HL-60/S4 treated with phorbol 12-myristate 13-acetate at 8.2 ng/mL for 4 days and 3 days (cell line): ENCODE measurements around the gene HSD17B2.
"Not testable (repeated sequence)": the region's sequence is repeated elsewhere in the genome, so short reads cannot be mapped to it uniquely, and the experiment has no call there.

Source experiments
- in situ Hi-C: fragments of 300-500 bp; cut with MboI; formaldehyde crosslinking; loops from 2 replicates; pipeline ENCODE4 v1.15.0; 2022; ENCODE audit warnings: low sequenced_read_pairs

HSD17B2 gene

DNA sequence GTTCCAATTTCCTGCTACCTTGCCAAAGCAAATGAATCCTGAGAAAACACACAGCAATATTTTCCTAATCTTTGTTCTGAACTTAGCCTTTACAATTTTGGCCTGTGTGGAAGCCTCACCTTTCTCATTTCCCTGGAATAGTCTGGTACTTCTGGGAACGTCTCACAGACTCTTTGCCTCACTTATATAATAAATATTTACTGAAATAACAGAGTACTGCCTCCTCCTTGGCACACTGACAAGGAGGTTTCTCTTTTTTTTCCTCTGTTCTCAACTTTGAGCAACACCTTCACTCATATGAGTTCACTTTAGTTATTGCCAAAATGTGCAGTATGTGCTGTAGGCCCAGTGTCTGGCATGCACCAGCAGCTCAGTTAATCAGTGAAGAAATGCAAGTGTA lies 37.3 kb downstream of the HSD17B2 start:
- in situ Hi-C loops = no loop called here

DNA sequence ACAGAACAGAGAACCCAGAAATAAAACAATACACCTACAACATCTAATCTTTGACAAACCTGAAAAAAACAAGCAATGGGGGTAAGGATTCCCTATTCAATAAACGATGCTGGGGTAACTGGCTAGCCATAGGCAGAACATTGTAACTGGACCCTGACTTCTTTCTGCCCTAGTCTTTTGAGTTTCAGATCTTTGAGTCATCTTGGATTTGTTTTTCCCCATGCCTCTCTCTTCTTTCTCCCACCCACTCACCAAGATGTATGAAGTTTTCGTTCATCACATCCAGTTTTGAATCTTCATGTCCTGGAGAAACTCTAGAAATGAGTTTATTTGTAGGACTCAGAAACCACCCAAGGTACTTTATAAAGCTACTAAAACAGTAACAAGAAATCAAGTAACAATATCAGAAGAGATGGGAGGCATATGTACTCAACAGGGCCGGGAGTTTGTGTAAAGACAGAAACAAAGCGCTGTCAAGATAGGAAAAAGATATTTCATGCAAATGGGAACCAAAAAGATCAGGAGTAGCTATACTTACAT lies 39.0 kb downstream of the HSD17B2 start:
- in situ Hi-C loops = no loop called here

DNA sequence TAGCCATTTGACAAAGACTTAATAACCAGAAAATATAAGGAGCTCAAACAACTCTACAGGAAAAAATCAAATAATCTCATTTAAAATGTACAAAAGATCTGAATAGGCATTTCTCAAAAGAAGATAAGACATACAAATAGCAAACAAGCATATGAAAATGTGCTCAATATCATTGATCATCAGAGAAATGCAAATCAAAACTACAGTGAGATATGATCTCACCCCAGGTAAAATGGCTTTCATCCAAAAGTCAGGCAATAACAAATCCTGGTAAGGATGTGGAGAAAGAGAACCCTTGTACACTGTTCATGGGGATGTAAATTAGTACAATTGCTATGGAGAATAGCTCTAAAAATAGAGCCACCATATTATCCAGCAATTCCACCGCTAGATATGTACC lies 43.1 kb downstream of the HSD17B2 start:
- in situ Hi-C loops = no loop called here

DNA sequence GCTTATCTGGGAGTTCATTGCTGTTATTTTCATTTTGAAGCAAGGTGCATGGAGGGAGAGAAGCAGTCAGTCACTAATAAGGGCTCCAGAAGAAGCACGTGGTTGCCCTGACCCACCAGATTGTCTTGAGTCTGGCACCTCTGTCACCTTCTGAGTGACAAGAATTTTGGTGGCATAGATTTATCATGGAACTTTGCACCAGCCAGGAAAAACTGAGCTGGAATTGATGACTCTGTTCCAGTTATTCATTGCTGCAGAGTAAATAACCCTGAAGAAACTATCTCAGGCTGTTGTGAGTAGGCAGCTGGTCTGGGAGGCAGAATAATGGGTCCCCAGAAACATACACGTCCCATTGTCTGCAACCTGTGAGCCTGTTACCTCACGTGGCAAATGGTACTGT lies 44.8 kb downstream of the HSD17B2 start:
- in situ Hi-C loops = no loop called here

DNA sequence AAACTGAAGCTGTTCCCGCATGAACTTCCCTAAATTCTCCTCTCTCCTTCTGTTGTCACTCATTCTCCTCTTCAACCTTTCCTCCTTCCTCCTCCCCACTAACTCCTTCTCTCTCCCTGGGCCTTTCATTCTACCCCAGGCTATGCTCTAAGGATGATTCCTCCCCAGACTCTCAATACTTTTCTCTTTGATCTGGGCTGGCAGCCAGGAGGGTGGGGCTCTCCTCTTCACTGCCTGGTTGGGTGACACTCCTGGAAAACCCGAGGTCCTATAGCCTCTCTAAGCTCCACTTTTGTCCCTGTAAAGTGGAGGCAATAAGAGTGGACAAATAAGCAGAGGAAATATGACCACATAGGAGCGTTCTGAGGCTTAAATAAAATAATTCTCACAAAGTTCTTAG lies 46.2 kb downstream of the HSD17B2 start:
- in situ Hi-C loops = no loop called here

DNA sequence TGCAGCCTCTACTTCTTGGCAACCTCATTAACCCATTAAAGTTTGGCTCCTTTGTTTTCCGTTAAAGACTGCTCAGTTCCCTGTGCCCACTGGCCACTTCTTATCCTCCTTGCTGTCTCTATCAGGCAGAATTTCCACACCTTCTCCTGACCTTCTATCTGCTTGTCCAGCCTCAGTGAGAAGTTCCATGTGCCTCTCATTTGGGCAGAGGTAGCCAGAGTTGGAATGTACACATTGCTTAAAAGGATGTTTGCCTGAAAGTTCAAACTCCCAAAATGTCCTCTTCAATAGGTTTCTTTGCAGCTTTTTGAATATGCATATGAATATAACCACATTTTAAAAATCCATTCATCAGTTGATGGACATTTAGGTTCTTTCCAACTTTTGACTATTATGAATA lies 47.0 kb downstream of the HSD17B2 start:
- in situ Hi-C loops = no loop called here

DNA sequence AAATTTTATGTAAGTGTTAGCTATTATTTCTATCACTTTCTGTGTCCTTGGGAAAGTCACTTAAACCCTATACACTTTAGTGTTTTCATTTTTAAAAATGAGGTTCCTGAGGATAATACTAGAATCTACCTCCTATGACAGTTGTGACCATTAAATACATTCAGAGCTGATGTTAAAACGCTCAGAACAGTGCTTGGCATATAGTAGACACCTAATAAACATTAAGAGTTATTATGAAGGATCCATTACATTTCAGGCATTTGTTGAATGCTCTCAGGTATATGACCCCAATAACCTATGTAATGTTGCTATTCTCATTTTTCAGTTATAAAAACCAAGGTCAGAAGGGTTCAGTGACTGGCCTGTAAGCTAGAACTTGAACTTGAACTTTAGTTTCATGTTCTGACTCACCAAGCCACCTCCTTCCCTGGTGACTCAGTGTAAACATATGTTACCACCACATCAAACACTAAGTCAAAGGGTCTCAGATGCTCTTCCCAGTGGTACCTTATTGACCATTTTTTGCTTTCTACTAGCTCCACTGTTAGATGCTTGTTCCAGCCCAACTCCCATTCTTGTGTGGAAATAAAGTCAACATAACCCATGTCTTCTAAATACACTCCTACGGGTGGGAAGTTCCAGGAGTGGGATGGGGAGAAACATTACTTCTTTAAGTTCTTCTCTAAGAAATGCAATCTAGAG lies 47.6 kb downstream of the HSD17B2 start:
- in situ Hi-C loops = no loop called here

DNA sequence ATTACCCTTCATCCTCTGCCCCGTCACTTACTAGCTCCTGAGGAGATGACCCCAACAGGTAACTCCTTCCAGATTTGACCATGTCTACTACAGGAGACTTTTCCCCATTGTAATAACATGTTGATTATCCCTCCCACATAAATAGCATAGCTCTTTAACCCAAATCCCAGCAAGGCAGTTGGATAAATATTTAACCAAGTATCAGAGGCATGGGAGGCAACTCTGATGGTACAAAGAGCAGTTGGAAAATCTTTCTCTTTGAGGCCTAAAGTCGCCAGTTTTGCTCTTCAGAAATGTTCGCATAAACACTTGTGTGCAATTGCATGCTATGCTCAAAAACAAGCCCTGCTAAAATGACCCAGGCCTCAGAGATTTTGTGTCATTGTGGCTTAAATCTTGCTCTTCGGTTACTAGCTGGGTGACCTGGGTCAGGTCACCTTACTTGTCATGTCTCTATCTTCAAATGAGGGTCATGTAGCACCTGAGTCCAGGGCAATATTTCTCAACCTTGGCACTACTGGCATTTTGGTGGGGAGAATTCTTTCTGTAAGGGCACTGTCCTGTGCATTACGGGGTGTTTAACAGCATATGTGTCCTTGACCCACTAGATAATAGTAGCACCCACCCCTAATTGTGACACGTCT lies 48.8 kb downstream of the HSD17B2 start:
- in situ Hi-C loops = no loop called here

DNA sequence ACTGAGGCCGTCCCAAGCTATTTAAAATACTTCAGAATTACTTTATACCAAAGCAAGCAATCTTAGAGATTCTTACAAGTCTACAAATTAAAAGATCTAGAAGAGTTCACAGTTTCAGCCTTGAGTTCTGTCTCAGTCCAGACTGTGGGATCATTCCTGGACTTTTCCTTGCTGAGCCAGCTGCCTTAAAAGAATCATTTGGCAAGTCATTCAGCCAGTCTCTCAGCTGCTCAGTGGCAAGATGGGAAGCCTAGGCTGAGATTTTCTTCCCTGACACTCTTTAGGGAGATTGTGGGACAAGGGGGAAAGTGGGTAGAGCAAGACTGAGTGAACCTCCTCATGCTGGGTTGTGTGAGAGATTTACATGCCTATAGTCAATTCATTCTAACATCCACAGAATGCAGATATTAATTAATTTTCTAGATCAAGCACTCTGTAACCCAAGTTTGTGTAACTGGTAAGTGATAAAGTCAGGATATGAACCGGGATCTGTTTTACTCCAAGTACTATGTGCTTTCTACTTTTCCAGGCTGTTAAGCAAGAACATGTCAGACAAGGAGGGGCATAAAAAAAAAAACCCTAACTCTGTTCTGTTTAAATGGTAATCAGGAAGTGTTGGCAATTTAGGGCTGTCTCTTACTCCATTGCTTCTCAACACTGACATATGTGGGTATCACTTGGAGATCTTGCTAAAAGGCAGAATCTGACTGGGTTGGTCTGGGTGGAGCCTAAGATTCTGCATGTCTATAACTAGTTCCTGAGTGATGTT lies 50.1 kb downstream of the HSD17B2 start:
- in situ Hi-C loops = no loop called here

DNA sequence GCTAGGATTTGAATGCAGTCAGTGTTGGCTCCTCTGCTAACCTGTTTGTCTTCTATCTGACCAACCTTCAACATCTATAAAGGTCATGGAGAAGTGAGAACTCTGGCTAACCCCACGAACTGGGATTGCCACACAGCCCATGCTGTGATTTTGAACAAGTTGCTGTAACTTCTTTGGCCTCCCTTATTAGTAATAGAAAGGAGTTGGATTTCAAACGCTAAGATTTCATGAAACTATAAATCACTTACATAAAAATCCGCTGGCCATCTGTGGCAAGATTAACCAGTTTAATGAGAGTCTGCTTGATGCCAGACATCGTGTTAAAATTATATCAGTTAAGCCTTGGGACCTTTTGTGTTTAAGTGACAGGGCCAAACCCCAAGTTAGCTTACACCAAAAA lies 53.4 kb downstream of the HSD17B2 start:
- in situ Hi-C loops = no loop called here

DNA sequence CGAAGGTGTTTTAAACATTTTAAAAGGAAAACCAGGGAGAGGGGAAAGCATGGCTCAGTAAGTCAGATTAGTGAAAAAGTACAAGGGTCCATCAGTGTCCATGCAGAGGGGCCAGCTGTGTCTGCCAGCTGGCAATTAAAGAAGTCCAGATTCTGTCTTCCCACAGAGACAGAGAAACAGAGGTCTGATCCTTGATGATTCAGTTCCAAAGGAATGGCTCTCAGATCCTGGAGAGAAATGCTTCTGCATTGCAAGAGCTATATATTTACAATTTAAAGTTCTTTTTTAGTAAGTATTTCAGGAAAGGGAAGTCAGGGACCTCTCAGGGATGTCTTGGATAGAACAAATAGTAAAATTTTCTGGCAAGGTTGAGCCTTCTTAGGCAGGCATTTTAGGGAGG lies 56.2 kb downstream of the HSD17B2 start:
- in situ Hi-C loops = no loop called here

DNA sequence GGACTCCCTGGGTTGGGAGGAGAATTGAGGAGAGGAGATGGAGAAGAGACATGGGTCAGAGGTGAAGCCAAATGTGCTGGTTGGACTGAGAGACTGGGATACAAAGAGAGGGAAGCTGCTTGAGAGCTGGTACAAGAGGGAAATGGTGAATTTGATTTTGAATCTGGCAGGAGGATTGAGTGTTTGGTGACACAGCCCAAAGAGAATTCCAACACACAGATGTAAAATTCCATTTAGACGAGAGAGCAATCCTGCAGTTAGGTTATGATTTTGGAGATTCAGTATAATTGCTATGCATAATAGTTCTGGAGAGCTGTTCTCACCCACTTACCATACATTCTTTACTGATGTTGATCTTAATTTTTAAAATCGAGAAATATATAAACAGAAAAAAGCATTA lies 57.7 kb downstream of the HSD17B2 start:
- in situ Hi-C loops = no loop called here

DNA sequence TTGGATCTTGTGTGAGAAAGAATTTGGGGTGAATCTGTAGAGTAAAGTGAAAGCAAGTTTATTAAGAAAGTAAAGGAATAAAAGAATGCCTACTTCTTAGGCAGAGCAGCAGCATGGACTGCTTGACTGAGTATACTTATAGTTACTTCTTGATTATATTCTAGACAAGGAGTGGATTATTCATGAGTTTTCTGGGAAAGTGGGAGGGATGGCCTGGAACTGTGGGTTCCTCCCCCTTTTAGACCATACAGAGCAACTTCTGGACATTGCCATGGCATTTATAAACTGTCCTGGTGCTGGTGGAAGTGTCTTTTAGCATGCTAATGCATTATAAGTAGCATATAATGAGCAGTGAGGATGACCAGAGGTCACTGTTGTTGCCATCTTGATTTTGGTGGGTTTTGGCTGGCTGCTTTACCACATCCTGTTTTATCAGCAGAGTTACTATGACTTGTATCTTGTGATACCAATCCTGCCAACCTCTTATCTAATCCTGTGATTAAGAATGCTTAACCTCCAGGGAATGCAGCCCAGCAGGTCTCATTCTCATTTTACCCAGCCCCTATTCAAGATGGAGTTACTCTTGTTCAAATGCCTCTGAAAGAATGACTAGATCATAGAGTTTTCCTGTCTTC lies 58.7 kb downstream of the HSD17B2 start:
- in situ Hi-C loops = no loop called here

DNA sequence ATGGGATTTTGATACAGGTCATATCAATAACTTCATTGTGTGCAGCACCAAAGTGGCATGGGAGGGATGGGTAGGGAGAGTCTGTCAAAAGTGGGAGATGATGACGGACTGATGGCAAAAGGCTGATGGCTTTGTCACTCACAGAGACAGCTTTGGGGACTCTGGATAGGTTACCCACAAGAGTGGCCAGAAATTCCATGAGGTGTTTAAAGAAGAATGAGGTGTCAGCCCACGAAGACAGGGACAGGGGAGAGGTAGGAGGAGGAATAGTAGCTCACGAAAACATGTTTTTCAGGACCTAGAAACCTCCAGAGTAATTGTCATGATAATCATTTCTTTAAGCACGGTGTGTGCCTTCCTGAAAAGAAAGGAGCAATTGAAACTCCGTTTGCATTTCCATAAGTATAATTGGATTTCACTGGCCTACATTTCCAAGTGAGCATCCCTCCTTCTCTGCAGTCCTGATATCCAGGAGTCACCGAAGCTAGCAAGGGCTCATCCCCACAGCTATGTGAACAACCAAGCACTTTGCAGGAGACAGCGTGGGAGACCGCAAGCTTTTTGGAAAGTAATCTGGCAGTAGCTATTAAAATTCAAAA lies 60.0 kb downstream of the HSD17B2 start:
- in situ Hi-C loops = no loop called here

DNA sequence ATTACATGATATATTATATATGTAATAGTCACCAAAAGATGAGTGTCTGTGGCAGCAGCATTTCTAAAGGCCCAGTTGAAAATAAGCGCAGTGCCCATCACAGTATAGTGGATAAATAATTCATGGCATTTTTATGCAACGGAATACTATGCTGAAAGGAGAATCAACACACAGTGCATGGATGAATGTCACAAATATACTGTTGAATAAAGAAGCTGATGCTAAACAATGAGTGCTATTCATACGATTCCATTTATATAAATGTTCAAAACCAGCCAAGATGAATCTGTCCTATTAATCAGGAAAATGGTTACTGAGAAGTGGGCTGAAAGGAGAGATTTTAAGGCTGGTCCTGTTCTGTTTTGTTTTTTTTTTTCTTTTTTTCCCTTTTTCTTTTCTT lies 61.6 kb downstream of the HSD17B2 start:
- in situ Hi-C loops = no loop called here

DNA sequence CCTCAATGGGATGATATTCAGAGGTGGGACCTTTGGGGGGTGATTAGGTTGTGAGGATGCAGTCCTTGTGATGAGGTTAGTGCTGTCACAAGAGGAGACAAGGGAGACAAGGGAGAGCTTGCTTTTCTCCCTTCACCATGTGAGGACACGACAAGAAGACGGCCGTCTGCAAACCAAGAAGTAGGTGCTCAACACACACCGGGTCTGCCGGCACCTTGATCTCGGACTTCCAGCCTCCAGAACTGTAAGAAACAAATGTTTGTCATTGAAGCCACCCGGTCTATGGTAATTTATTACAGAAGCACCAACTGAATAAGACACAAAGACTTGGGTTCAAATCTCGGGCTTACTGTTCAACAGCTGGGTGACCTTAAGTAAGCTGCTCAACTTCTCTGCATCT lies 70.1 kb downstream of the HSD17B2 start:
- in situ Hi-C loops = no loop called here

DNA sequence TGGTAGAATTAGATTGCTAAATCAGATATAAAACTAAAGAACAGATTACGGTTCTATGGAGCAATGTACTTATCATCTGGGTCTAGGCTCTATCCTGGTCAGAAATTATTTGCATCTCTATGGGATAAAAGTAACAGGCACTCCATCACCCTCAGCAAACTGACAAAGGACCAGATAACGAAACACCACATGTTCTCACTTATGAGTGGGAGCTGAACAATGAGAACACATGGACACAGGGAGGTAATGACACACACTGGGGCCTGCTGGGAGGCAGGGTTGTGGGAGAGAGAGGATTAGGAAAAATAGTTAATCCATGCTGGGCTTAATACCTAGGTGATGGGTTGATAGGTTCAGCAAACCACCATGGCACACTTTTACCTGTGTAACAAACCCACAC lies 73.0 kb downstream of the HSD17B2 start:
- in situ Hi-C loops = no loop called here

DNA sequence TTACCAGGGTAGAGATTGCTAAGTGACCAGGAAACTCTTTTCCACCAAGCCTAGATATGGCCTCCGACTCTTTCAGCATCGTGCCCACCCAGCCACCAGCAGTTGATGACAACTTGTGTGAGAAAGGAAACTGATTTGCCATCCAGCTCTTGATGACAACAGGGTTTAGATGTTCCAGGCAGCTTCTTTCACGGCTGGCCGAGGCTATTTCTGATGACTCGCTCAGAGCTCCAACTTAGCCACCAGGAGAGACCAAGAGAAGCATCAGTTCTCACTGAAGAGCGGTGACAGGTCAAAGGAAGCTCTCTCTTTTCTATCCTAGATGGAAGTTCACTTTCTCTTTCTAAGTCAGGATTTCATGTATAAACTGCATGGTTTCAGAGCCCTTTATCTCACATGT lies 73.7 kb downstream of the HSD17B2 start:
- in situ Hi-C loops = no loop called here

DNA sequence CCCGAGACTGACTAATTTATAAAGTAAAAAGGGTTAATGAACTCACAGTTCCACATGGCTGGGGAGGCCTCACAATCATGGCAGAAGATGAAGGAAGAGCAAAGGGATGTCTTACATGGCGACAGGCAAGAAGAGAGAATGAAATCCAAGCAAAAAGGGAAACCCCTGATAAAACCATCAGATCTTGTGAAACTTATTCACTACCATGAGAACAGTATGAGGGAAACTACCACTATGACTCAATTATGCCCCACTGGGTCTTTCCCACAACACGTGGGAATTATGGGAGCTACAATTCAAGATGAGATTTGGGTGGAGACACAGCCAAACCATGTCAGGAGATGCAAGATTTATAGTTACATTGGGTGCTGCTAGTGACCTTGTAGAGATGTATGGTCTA lies 74.2 kb downstream of the HSD17B2 start:
- in situ Hi-C loops = not testable (repeated sequence)

DNA sequence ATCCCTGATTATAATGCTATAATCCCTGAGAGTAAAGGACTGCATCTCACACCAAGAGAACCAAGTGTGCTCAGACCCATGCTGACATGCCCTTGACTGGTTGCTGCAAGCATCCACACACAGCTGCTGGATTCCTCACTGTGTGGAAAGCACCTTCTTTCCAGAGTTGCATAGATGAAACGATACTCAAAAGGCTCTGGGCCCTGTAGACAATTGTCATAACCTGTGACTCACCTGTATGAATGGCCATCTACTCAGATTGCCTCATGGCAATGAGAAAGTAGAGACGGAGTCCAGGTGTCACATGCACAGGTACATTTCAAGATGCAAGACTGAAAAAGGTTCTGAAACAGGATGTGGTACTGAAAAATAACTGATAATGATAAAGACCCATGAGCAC lies 76.9 kb downstream of the HSD17B2 start:
- in situ Hi-C loops = no loop called here

DNA sequence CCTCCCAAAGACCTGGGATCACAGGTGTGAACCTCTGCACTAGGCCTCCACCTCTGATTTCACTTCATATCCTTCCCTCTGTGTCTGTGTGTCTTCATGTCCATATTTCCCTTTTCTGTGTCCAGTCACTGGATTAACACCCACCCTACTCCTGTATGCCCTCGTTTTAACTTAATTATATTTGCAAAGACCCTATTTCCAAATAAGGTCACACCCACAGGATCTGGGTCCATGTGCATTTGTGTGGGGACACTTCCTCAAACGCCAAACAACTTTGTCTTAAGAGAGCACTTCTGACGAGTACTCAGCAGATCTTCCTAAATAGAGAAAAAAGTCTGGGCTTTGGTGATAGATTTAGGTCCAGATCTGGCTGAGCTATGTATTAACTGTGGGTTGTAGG lies 78.7 kb downstream of the HSD17B2 start:
- in situ Hi-C loops = no loop called here
